Measurements from ENCODE around the gene PKP4. TPM values are rescaled to one million over a fixed set of nuclear protein-coding genes. Genes with fewer than 3 reads are reported as not detected.
A peak's percentile ranks its signal among the peaks of the same experiment; 100 is the strongest.

The PKP4 gene
- total and polyA plus RNA-seq, 11 donors: 17.6 to 66.7 (median 49.0) TPM

- no peaks in the 10 kb centered on the region for H3K36me3 ChIP-seq
- intact Hi-C loops (cut with DNase I): no loop called here
- no peaks in the 10 kb centered on the region for H3K27me3 ChIP-seq
- H3K27ac ChIP-seq: no peak overlapping the region
- TF ChIP-seq CTCF (IDR thresholded peaks at IDR 0.05): no peak
- no peak for TF ChIP-seq POLR2A (IDR thresholded peaks at IDR 0.05)
- H3K9me3 ChIP-seq: no peaks in the 10 kb centered on the region
- H3K4me1 ChIP-seq: peaks cover 0 to 33% (median 4%) of the 10 kb centered on the region in 12 donors
- H3K4me3 ChIP-seq: no peak overlapping the region
- WGBS, 4 donors: 63 to 71% (median 65%) methylated on average over 6 to 8 of the region's 8 CpGs
- no peak for DNase-seq
- peak in 1 of 4 donors; percentile 15 for ATAC-seq
Measured at GRCh38 chr2:158724803-158725381, 268.1 kb downstream of the PKP4 start.

DNA sequence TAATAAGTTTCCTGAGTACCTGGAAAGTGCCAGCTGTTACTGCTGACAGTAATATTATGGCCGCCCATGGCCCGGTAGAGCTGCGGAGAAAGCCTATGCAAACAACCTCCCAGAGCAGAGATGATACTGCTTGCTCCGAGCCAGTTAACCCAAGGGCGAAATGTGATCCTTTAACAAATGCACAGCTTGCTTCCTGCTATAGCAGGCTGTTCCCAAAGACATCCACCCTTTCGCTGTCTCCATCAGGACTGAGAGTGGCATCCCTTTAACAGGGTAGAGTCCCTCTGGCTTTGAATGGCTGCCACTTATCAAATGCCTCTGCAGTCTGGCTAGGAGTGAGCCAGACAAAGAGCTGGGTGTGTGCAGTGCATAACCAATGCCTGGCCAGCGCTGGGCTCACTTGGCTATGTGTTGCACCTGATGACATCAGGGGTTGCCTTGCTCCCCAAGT is 268.7 kb downstream of the PKP4 start:
- Histone ChIP-seq H3K27me3 (no peaks in the 10 kb centered on the region), H3K4me1 (peaks cover 0 to 29% (median 4%) of the 10 kb centered on the region in 12 donors), H3K36me3 (no peaks in the 10 kb centered on the region), H3K27ac (no peak overlapping the region), H3K4me3 (no peak overlapping the region), H3K9me3 (no peaks in the 10 kb centered on the region)
- intact Hi-C loops (cut with DNase I): no loop called here
- TF ChIP-seq POLR2A (IDR thresholded peaks at IDR 0.05): no peak
- no peak for TF ChIP-seq CTCF (IDR thresholded peaks at IDR 0.05)
- no peak for DNase-seq
- 61 to 86% (median 64%) methylated on average over 6 to 7 of the region's 7 CpGs for WGBS, 4 donors
- ATAC-seq: peak; percentile 26 to 70 (median 67)

GRCh38 chr2:158726911-158727592 is 270.3 kb downstream of the PKP4 start:
- ATAC-seq (peak in 3 of 4 donors; percentile 26 to 52 (median 49)), DNase-seq (peak in 1 of 5 donors; percentile 48)
- peaks cover 0 to 29% (median 4%) of the 10 kb centered on the region in 12 donors for H3K4me1 ChIP-seq
- no peak overlapping the region for H3K4me3 ChIP-seq
- peak overlapping the region in 2 of 12 donors; percentile 10 to 14 for H3K27ac ChIP-seq
- no peaks in the 10 kb centered on the region for H3K27me3 ChIP-seq
- no peak for TF ChIP-seq CTCF (IDR thresholded peaks at IDR 0.05)
- TF ChIP-seq POLR2A (IDR thresholded peaks at IDR 0.05): no peak
- WGBS, 4 donors: 57 to 69% (median 62%) methylated on average over 8 of the region's 8 CpGs
- H3K9me3 ChIP-seq: no peaks in the 10 kb centered on the region
- intact Hi-C loops (cut with DNase I): no loop called here
- no peaks in the 10 kb centered on the region for H3K36me3 ChIP-seq

- 79 to 84% (median 82%) methylated on average over 7 of the region's 7 CpGs for WGBS, 4 donors
- Histone ChIP-seq H3K4me3 (no peak overlapping the region), H3K9me3 (no peaks in the 10 kb centered on the region), H3K27ac (no peak overlapping the region), H3K36me3 (no peaks in the 10 kb centered on the region), H3K27me3 (no peaks in the 10 kb centered on the region), H3K4me1 (peaks cover 0 to 20% (median 4%) of the 10 kb centered on the region in 12 donors)
- DNase-seq (no peak), ATAC-seq (no peak)
- intact Hi-C loops (cut with DNase I): no loop called here
- no peak for TF ChIP-seq POLR2A (IDR thresholded peaks at IDR 0.05)
- no peak for TF ChIP-seq CTCF (IDR thresholded peaks at IDR 0.05)
Measured at GRCh38 chr2:158728422-158728821, 271.7 kb downstream of the PKP4 start.
